Upper lobe of left lung (tissue), 6 donors: ENCODE results near the gene LRP1B. TPM values are rescaled to one million over a fixed set of nuclear protein-coding genes. Genes with fewer than 3 reads are reported as not detected.

Source experiments
- ATAC-seq, 2 donors: fragments of 200-7000 bp; cut with Tn5 transposase; one replicate each; pipeline ENCODE4 v1.9.1; 2022; ENCODE audit warnings: mild to moderate bottlenecking in 2 of 2, moderate library complexity in 2 of 2; ENCODE audit not compliant: low FRiP score in 2 of 2
- DNase-seq, 2 donors: peaks; one replicate each; pipeline ENCODE4 v3.0.0-alpha.2; 2019 to 2020
- H3K27ac ChIP-seq, 4 donors: fragments of 200-600 bp; sonication (generic); one replicate each; pipeline ENCODE4 v1.5.1; 2016 to 2019
- H3K27me3 ChIP-seq, 4 donors: fragments of 200-600 bp; sonication (generic); one replicate each; pipeline ENCODE4 v1.5.1; 2017 to 2019
- H3K36me3 ChIP-seq, 4 donors: fragments of 200-600 bp; sonication (generic); one replicate each; pipeline ENCODE4 v1.5.1; 2016 to 2019
- H3K4me1 ChIP-seq, 4 donors: fragments of 200-600 bp; sonication (generic); one replicate each; pipeline ENCODE4 v1.5.1; 2018 to 2019
- H3K4me3 ChIP-seq, 4 donors: fragments of 200-600 bp; sonication (generic); one replicate each; pipeline ENCODE4 v1.5.1; 2017 to 2019; ENCODE audit warnings: mild to moderate bottlenecking in 2 of 4, moderate library complexity in 1 of 4
- H3K9me3 ChIP-seq, 4 donors: fragments of 200-600 bp; sonication (generic); one replicate each; pipeline ENCODE4 v1.5.1; 2018 to 2019
- EP300 ChIP-seq, 4 donors: sonication (generic); formaldehyde crosslinking; IDR thresholded peaks; one replicate each; pipeline ENCODE4 v1.5.1; 2017; ENCODE audit warnings: antibody characterized with exemption in 4 of 4, control low read depth in 2 of 4
- POLR2A ChIP-seq, 4 donors: fragments of 450-650 bp; IDR thresholded peaks; one replicate each; pipeline ENCODE4 v1.5.1; 2016 to 2017; ENCODE audit warnings: antibody characterized with exemption in 4 of 4, mild to moderate bottlenecking in 2 of 4
- POLR2AphosphoS5 ChIP-seq, 2 donors: sonication (generic); formaldehyde crosslinking; IDR thresholded peaks; one replicate each; pipeline ENCODE4 v1.5.1; 2017; ENCODE audit warnings: antibody characterized with exemption in 2 of 2
- WGBS, 2 donors: methylation state at CpG; one replicate each; pipeline ENCODE4 v1.1.5; 2017 to 2018; 5-methylcytosine and 5-hydroxymethylcytosine counted together
- total RNA-seq, 6 donors: library from RNA; depleted of rRNA in 4 of 6; stranded (reverse); fragments of >200 nt in 4 of 6; gene quantifications; one replicate each; pipeline versions ENCODE4 v1.1.0 to v1.2.1, GENCODE V29; 2016 to 2021
- TF ChIP-seq, protein P1 (sequence below), 6 experiments: fragments of 450-650 bp in 4 of 6; fragments of 200-600 bp in 2 of 6; sonication (generic) in 2 of 6; IDR thresholded peaks; one replicate each; pipeline ENCODE4 v1.5.1; 2016 to 2019; ENCODE audit warnings: antibody characterized with exemption in 6 of 6
- donor health status: DM: no; HTN: no; CAD: no; lungs with moderate emphysema.
- donor health status: DM: no; HTN: yes; CAD: no; lungs with severe emphysema.

LRP1B gene
- total RNA-seq, 6 donors from 2014 or later, result under 0.01 to 0.46 (median 0.11) TPM

DNA sequence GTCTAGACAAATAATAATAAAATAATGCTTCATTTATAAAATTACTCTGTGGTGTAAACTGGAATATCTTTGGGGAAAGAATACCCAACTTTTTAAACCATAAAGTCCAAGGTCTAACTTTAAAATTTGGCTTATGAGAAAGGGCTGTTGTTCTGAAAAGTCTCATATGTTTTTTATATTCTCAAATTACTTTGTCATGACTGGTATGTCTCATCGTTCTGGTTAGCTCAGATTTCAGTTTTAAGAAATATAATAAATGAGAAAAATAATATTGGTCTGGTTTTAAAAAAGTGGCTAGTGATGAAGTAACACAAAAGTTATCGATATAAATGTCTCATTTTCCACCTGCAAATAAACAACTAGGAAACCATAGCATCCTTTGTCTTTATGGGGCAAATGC is 1658.1 kb downstream of the LRP1B start:
- Histone ChIP-seq H3K4me3 (no peak overlapping the region), H3K4me1 (no peaks in the 10 kb centered on the region), H3K27me3 (no peaks in the 10 kb centered on the region), H3K9me3 (no peaks in the 10 kb centered on the region), H3K27ac (no peak overlapping the region), H3K36me3 (no peaks in the 10 kb centered on the region)
- 71 to 84% methylated on average over 2 of the region's 2 CpGs for WGBS, 2 donors
- TF ChIP-seq, protein P1, sequence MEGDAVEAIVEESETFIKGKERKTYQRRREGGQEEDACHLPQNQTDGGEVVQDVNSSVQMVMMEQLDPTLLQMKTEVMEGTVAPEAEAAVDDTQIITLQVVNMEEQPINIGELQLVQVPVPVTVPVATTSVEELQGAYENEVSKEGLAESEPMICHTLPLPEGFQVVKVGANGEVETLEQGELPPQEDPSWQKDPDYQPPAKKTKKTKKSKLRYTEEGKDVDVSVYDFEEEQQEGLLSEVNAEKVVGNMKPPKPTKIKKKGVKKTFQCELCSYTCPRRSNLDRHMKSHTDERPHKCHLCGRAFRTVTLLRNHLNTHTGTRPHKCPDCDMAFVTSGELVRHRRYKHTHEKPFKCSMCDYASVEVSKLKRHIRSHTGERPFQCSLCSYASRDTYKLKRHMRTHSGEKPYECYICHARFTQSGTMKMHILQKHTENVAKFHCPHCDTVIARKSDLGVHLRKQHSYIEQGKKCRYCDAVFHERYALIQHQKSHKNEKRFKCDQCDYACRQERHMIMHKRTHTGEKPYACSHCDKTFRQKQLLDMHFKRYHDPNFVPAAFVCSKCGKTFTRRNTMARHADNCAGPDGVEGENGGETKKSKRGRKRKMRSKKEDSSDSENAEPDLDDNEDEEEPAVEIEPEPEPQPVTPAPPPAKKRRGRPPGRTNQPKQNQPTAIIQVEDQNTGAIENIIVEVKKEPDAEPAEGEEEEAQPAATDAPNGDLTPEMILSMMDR (IDR thresholded peaks at IDR 0.05), result no peak
- DNase-seq, result no peak
- no peak for ATAC-seq

- ATAC-seq (no peak), DNase-seq (no peak)
- no peaks in the 10 kb centered on the region for H3K27me3 ChIP-seq
- 80 to 82% methylated on average over 2 of the region's 2 CpGs for WGBS, 2 donors
- H3K4me3 ChIP-seq, result no peak overlapping the region
- no peaks in the 10 kb centered on the region for H3K4me1 ChIP-seq
- H3K9me3 ChIP-seq, result no peaks in the 10 kb centered on the region
- no peak for TF ChIP-seq POLR2A (IDR thresholded peaks at IDR 0.05)
- TF ChIP-seq, protein P1 (IDR thresholded peaks at IDR 0.05), result no peak
- no peak for TF ChIP-seq POLR2AphosphoS5 (IDR thresholded peaks at IDR 0.05)
- no peak for TF ChIP-seq EP300 (IDR thresholded peaks at IDR 0.05)
- no peaks in the 10 kb centered on the region for H3K36me3 ChIP-seq
- no peak overlapping the region for H3K27ac ChIP-seq
Observed at GRCh38 chr2:140465301-140465700, 1665.5 kb downstream of the LRP1B start.

DNA sequence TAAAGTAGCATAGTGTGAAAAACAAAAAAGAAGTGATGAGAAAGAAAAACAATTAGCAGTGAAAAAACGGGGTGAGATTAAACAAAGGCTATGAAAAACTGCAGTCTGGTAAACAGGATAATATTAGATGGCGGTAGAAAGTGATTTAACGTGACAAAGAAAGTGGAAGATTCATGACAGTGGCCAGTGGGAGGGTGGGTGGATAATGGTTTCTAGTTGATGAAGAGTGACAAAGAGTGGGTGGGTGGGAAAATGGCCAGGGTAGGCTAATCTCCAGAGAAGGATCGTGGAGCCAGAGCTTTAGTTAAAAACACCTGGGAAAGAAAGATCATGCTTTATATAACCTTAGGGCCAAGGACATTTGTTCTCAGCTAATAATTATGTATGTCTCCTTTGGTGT is 1667.8 kb downstream of the LRP1B start:
- Histone ChIP-seq H3K36me3 (no peaks in the 10 kb centered on the region), H3K4me3 (no peak overlapping the region), H3K4me1 (no peaks in the 10 kb centered on the region), H3K27me3 (no peaks in the 10 kb centered on the region), H3K27ac (no peak overlapping the region), H3K9me3 (no peaks in the 10 kb centered on the region)
- 65 to 75% methylated on average over 4 of the region's 4 CpGs for WGBS, 2 donors
- TF ChIP-seq POLR2A (IDR thresholded peaks at IDR 0.05), result no peak
- TF ChIP-seq POLR2AphosphoS5 (IDR thresholded peaks at IDR 0.05), result no peak
- TF ChIP-seq, protein P1 (IDR thresholded peaks at IDR 0.05), result no peak
- no peak for TF ChIP-seq EP300 (IDR thresholded peaks at IDR 0.05)
- ATAC-seq (no peak), DNase-seq (no peak)

GRCh38 chr2:140457483-140457882 is 1673.3 kb downstream of the LRP1B start:
- WGBS, 2 donors, result 53 to 57% methylated on average over 3 of the region's 3 CpGs
- DNase-seq (no peak), ATAC-seq (no peak)

DNA sequence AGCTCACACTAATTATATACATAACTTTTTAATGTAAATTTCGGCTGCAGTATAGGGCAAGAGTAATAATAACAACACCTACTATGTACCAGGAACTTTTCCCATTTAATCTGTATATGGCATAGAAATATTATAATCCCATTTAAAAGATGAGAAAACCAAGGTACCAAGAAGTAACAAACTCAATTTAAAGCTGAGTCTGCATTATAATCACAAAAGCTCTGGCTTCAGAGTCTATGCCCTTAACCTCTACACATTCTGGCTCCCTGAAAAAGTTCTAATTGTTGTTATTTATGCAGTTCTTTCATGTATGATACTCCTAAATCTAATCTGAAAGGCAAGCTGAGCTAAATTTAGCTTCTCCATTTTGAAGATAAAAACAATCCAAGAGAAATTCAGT is 1675.5 kb downstream of the LRP1B start:
- no peaks in the 10 kb centered on the region for H3K27me3 ChIP-seq
- no peaks in the 10 kb centered on the region for H3K4me1 ChIP-seq
- WGBS, 2 donors, result 62 to 85% methylated on average over 1 of the region's 1 CpG
- no peaks in the 10 kb centered on the region for H3K9me3 ChIP-seq
- DNase-seq (no peak), ATAC-seq (no peak)
- H3K36me3 ChIP-seq, result no peaks in the 10 kb centered on the region
- no peak for TF ChIP-seq POLR2A (IDR thresholded peaks at IDR 0.05)
- no peak for TF ChIP-seq EP300 (IDR thresholded peaks at IDR 0.05)
- TF ChIP-seq POLR2AphosphoS5 (IDR thresholded peaks at IDR 0.05), result no peak
- TF ChIP-seq, protein P1 (IDR thresholded peaks at IDR 0.05), result no peak
- no peak overlapping the region for H3K4me3 ChIP-seq
- H3K27ac ChIP-seq, result no peak overlapping the region

More at GRCh38 chr2:140457483-140457882, 1673.3 kb downstream of the LRP1B start:
- TF ChIP-seq EP300 (IDR thresholded peaks at IDR 0.05) (no peak), POLR2A (IDR thresholded peaks at IDR 0.05) (no peak), POLR2AphosphoS5 (IDR thresholded peaks at IDR 0.05) (no peak)
- TF ChIP-seq, protein P1 (IDR thresholded peaks at IDR 0.05), result no peak
- no peak overlapping the region for H3K4me3 ChIP-seq
- no peaks in the 10 kb centered on the region for H3K27me3 ChIP-seq
- H3K9me3 ChIP-seq, result no peaks in the 10 kb centered on the region
- no peaks in the 10 kb centered on the region for H3K4me1 ChIP-seq
- H3K27ac ChIP-seq, result no peak overlapping the region
- no peaks in the 10 kb centered on the region for H3K36me3 ChIP-seq
